H1 (cell line): ENCODE data around the gene DND1. TPM values are rescaled to one million over a fixed set of nuclear protein-coding genes. Genes with fewer than 3 reads are reported as not detected.

Experiments used
- SIN3A ChIP-seq, 2 experiments: IDR thresholded peaks in 1 of 2; conservative IDR thresholded peaks in 1 of 2; 2 replicates each; pipeline ENCODE4 v1.6.1; 2011 to 2012; ENCODE audit warnings: low read length in 2 of 2, improper control_type of control experiment in 1 of 2, low read depth in 1 of 2, mild to moderate bottlenecking in 1 of 2
- TEAD4 ChIP-seq: IDR thresholded peaks from 2 replicates; pipeline ENCODE4 v1.6.1; 2012; ENCODE audit warnings: low read depth, low read length, inconsistent platforms, mixed read lengths
- polyA plus RNA-seq, 7 experiments: library from polyadenylated mRNA; depleted of rRNA in 3 of 7; stranded (reverse) in 5 of 7; unstranded in 2 of 7; fragments of >200 nt in 5 of 7; fragments of 200-250 nt in 2 of 7; gene quantifications; 1 replicate in 5 of 7; 2 replicates in 1 of 7; 4 replicates in 1 of 7; pipeline versions ENCODE4 v1.2.1 to v1.2.3, GENCODE V29; 2011 to 2013; ENCODE audit warnings: missing spikeins in 2 of 7, mixed read lengths in 2 of 7
- total RNA-seq: library from RNA; stranded (reverse); fragmentation: NEBNext Ultra II Directional; extraction: Animal tissue kit (Norgen Biotek cat#: 25700); gene quantifications from 2 replicates; pipeline ENCODE4 v1.2.1, GENCODE V29; 2021

Gene DND1
- total and polyA plus RNA-seq, 2 of the 8 experiments (the other 6 are each of a cell fraction or from before 2014, with no cell fraction given) = 0.41 to 2.1 TPM

DNA sequence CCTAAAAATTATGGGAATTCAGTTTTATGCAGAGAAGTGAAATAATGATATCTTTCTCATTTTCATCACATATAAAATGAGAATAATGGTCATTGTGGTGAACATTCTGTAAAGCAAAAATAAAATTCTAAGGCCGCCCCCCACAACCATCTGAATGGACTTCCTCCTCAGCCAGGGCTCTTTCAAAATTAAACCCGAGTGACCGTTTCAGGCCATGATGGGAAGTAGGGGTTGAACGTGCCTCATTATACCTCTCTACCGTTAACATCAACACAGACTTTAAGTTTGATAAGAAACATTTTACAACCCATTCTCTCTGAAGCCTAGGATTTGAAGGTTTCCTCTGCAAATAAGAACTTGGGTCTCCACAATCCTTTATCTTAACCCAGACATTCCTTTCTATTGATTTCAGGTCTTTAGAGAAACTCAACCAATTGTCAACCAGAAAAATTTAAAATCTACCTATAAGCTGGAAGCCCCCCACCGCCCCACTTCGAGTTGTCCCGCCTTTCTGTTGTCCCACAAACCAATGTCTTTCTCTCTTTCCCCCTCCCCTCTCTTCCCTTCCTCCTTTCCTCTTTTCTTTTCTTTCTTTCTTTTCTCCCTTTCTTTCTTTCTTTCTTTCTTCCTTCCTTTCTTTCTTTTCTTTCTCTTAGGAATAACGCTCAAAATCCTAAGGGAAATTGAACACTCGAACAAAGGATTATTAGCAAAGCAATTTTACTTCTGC lies 35.8 kb downstream of the DND1 start (continued):
- TF ChIP-seq SIN3A (conservative IDR thresholded peaks at IDR 0.05 in 1 of 2, IDR thresholded peaks at IDR 0.05 in 1 of 2; ENCODE audit: low read depth in 1 of 2, low read length in 2 of 2) (no peak), TEAD4 (no peak)
- TF ChIP-seq, all 59 proteins: peak for 0
